Calu3 (cell line): ENCODE data around the gene PRG2. TPM values are rescaled to one million over a fixed set of nuclear protein-coding genes. Genes with fewer than 3 reads are reported as not detected.

Source experiments
- BruUV-seq: library from RNA; stranded (reverse); fragments of 400-500 nt; replicated peaks from 2 replicates; lab custom pipeline; 2021; lab: Mats Ljungman, UMichigan
- CTCF ChIA-PET: fragments of 300-600 bp; sonication (Branson Sonifier 250); formaldehyde crosslinking; loops from one replicate; lab custom pipeline; 2022; ENCODE audit warnings: antibody characterized with exemption; lab: Charles Lee
- DNase-seq: peaks from one replicate; pipeline ENCODE4 v3.0.0; 2022
- H3K27ac Mint-ChIP-seq: one replicate; pipeline ENCODE4 v1.8.0; 2022; ENCODE audit warnings: mixed read lengths; ENCODE audit not compliant: unreplicated experiment
- H3K27me3 Mint-ChIP-seq: one replicate; pipeline ENCODE4 v1.8.0; 2022; ENCODE audit warnings: mixed read lengths; ENCODE audit not compliant: unreplicated experiment
- H3K36me3 Mint-ChIP-seq: one replicate; pipeline ENCODE4 v1.8.0; 2022; ENCODE audit warnings: mild to moderate bottlenecking, moderate library complexity, mixed read lengths; ENCODE audit not compliant: insufficient read depth, unreplicated experiment
- H3K4me1 Mint-ChIP-seq: one replicate; pipeline ENCODE4 v1.8.0; 2022; ENCODE audit warnings: mild to moderate bottlenecking, low read depth, mixed read lengths; ENCODE audit not compliant: unreplicated experiment
- H3K4me3 Mint-ChIP-seq: one replicate; pipeline ENCODE4 v1.8.0; 2022; ENCODE audit warnings: mild to moderate bottlenecking, low read depth, moderate library complexity, mixed read lengths; ENCODE audit not compliant: unreplicated experiment
- H3K9me3 Mint-ChIP-seq: one replicate; pipeline ENCODE4 v1.8.0; 2022; ENCODE audit warnings: low read depth, mixed read lengths; ENCODE audit not compliant: unreplicated experiment
- intact Hi-C: fragments of 100-400 bp; cut with micrococcal nuclease; formaldehyde crosslinking; loops from one replicate; pipeline ENCODE4 v1.10.0; 2022; ENCODE audit not compliant: unreplicated experiment
- total RNA-seq: library from RNA; stranded (reverse); gene quantifications from 2 replicates; pipeline ENCODE4 v1.2.3, GENCODE V29; 2022
- TF ChIP-seq, protein P1 (sequence below): fragments of 200-600 bp; IDR thresholded peaks from one replicate; pipeline ENCODE4 v1.8.0; 2022; ENCODE audit warnings: antibody characterized with exemption; ENCODE audit not compliant: unreplicated experiment

PRG2 gene
- total RNA-seq, 1 experiment from 2014 or later, result not detected

DNA sequence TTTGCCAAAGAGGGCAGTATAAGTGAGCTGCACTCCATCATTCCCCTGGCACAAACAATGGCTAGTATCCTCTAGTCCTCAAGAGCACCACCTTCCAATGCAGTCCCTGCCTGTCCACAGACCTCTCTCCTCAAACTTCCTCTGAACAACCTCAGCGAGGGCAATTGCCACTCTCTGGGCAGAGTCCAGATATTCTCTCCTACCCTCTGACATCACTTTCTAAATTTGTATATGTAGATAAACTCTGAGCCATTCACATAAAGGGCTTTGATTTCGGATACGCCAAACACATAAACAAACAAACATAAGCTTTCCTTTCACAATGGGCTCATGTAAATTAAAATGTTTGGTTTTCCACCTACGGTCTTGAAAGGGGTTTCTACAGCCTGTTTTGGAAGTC is 39.5 kb upstream of the PRG2 start:
- H3K4me1 Mint-ChIP-seq, result peaks cover 42% of the 10 kb centered on the region
- BruUV-seq, result no TSS peak
- TF ChIP-seq, protein P1, sequence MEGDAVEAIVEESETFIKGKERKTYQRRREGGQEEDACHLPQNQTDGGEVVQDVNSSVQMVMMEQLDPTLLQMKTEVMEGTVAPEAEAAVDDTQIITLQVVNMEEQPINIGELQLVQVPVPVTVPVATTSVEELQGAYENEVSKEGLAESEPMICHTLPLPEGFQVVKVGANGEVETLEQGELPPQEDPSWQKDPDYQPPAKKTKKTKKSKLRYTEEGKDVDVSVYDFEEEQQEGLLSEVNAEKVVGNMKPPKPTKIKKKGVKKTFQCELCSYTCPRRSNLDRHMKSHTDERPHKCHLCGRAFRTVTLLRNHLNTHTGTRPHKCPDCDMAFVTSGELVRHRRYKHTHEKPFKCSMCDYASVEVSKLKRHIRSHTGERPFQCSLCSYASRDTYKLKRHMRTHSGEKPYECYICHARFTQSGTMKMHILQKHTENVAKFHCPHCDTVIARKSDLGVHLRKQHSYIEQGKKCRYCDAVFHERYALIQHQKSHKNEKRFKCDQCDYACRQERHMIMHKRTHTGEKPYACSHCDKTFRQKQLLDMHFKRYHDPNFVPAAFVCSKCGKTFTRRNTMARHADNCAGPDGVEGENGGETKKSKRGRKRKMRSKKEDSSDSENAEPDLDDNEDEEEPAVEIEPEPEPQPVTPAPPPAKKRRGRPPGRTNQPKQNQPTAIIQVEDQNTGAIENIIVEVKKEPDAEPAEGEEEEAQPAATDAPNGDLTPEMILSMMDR, result no peak
- CTCF ChIA-PET, result interaction anchor here (0.9 kb wide), 1 partner anchor 14 kb away, joined by 3 read pairs; no protein-coding TSS in a partner anchor
- H3K36me3 Mint-ChIP-seq, result peaks cover 31% of the 10 kb centered on the region
- intact Hi-C loops, result no loop called here
- no peak overlapping the region for H3K27ac Mint-ChIP-seq
- no peak for DNase-seq
- H3K4me3 Mint-ChIP-seq, result no peak overlapping the region
- H3K27me3 Mint-ChIP-seq, result no peaks in the 10 kb centered on the region
- no peaks in the 10 kb centered on the region for H3K9me3 Mint-ChIP-seq

DNA sequence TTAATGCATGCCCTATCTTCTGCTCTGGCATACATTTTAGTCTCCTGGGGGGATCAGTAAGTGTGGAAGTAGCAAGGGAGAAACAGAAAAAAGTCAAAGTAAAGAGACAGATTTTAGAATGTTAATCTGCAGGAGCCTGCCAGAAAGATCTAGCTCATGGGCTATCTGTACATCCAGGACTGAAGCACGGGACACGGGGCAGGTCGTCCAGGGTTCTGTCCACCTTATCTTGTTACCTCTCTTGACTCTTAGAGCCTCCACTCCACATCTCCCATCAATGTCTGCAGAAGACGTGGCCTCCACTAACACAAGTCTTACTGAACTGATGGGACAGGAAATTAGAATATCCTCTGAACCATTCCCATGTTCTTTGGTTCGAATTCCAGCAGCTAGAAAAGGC is 38.2 kb upstream of the PRG2 start:
- peaks cover 36% of the 10 kb centered on the region for H3K36me3 Mint-ChIP-seq
- H3K27ac Mint-ChIP-seq, result no peak overlapping the region
- no peak for DNase-seq
- CTCF ChIA-PET, result no interaction called here
- no peak overlapping the region for H3K4me3 Mint-ChIP-seq
- H3K4me1 Mint-ChIP-seq, result peaks cover 38% of the 10 kb centered on the region
- no TSS peak for BruUV-seq
- intact Hi-C loops, result no loop called here
- H3K9me3 Mint-ChIP-seq, result no peaks in the 10 kb centered on the region
- TF ChIP-seq, protein P1, result no peak
- H3K27me3 Mint-ChIP-seq, result no peaks in the 10 kb centered on the region

DNA sequence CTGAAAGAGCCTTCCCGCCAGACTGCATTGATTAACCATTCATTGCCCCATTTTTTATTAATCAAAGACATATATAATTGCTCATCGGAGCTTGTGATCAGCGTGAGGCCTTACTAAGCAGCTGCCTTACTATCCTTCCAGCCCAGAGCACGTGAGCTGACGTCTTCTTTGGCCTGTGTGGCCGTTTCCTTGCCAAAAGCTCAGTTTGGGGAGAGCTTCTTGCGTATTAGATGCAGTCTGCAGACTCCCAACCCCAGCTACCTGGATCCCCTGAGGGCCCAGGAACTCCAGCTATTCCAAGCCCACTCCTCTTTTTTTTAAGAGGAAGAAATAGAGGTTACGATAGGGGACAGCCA is 37.3 kb upstream of the PRG2 start:
- BruUV-seq, result no TSS peak
- Mint-ChIP-seq H3K27me3 (no peaks in the 10 kb centered on the region), H3K4me1 (peaks cover 47% of the 10 kb centered on the region), H3K36me3 (peaks cover 46% of the 10 kb centered on the region), H3K9me3 (no peaks in the 10 kb centered on the region), H3K27ac (peak overlapping the region; percentile 93), H3K4me3 (peak overlapping the region; percentile 78)
- no peak for DNase-seq
- CTCF ChIA-PET, result interaction anchor here (1.2 kb wide), 1 partner anchor 30 kb away, joined by 3 read pairs; no protein-coding TSS in a partner anchor
- TF ChIP-seq, protein P1, result no peak
- intact Hi-C loops, result loop anchor here (2.0 kb wide), 1 partner anchor 17 kb away; no protein-coding TSS in a partner anchor

DNA sequence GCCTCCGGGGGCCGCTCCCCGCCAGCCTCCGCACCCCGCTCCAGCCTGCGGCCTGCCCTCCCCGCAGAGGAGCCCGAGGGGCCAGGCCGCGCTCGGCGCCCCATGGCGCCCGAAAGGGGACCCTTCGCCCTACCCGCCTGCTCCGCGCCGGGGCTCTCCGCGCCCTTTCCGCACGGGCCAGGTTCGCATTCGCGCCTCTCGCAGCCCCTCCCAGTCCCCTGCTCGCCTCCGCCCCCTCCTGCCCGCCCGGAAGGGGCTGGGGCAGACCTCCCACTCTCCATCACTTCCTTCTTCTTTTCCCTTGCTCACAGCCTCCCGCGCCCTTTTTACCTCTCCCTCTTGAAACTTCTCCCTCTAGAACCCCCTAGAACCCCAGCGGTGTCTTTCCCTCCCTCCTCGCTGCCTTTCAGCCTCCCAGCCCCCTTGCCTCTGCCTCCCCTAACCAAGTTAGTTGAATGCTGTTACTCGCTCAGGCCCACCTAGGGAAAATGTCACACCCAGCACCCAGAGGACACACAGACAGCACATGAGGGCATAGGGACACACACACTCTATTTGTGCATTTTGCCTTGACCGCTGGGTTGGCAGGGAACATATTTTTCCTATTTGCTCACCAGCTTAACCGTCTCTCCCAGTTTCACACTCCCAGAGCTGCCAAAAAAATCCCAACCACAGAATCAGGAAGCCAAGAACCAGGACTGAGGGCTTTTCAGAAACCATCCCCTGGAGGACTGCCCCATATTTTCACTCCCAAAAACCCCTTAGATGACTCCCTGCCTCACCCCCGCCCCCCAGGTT is 36.7 kb upstream of the PRG2 start, which contains the start of gene SLC43A3:
Gene SLC43A3, minus strand, starts transcription at position 193 of the 798 bp plus-strand sequence. CDS start 949 bp downstream, outside the sequence.
- H3K4me1 Mint-ChIP-seq, result peaks cover 50% of the 10 kb centered on the region
- BruUV-seq, result TSS peak; percentile 90
- H3K9me3 Mint-ChIP-seq, result no peaks in the 10 kb centered on the region
- TF ChIP-seq, protein P1, result no peak
- peak within 1 kb of the TSS; percentile 78 for H3K4me3 Mint-ChIP-seq
- H3K36me3 Mint-ChIP-seq, result peaks cover 47% of the 10 kb centered on the region
- intact Hi-C loops, result loop anchor here (2.0 kb wide), 1 partner anchor 16 kb away; no protein-coding TSS in a partner anchor
- H3K27ac Mint-ChIP-seq, result peak within 1 kb of the TSS; percentile 93
- DNase-seq, result peak; percentile 80
- H3K27me3 Mint-ChIP-seq, result no peaks in the 10 kb centered on the region
- CTCF ChIA-PET, result interaction anchor here (1.2 kb wide), 1 partner anchor 31 kb away, joined by 3 read pairs; no protein-coding TSS in a partner anchor
